NCI-H1436 (cell line): Measurements from ENCODE around the gene TUBD1.
"Not testable (repeated sequence)": the region's sequence is repeated elsewhere in the genome, so short reads cannot be mapped to it uniquely, and the experiment has no call there.

Experiments used
- DNase-seq: peaks from one replicate; lab custom pipeline; 2025; lab: John Stamatoyannopoulos, UW

The TUBD1 gene

GRCh38 chr17:59892924-59893675, at the start of gene TUBD1, which contains the start of gene RPS6KB1:
Gene TUBD1, minus strand, starts transcription at chr17:59892943. Its CDS starts 1,941 bp downstream, at chr17:59891002.
Gene RPS6KB1, plus strand, starts transcription at chr17:59893121. Its CDS starts 64 bp downstream, at chr17:59893185.
- peak; percentile 99 for DNase-seq

GRCh38 chr17:59941131-59941530, 48.4 kb upstream of the TUBD1 start:
- DNase-seq: no peak

- DNase-seq: not testable (repeated sequence)
These were observed 48.0 kb upstream of the TUBD1 start for GRCh38 chr17:59940697-59941096.

GRCh38 chr17:59933317-59933716, 40.6 kb upstream of the TUBD1 start:
- DNase-seq: not testable (repeated sequence)

- DNase-seq: not testable (repeated sequence)
These were observed 38.0 kb upstream of the TUBD1 start for GRCh38 chr17:59930768-59931167.

GRCh38 chr17:59930121-59930520, 37.4 kb upstream of the TUBD1 start:
- not testable (repeated sequence) for DNase-seq

- not testable (repeated sequence) for DNase-seq
These were observed 27.9 kb upstream of the TUBD1 start for GRCh38 chr17:59920637-59921036.

GRCh38 chr17:59916446-59916845, 23.7 kb upstream of the TUBD1 start:
- DNase-seq: no peak

- DNase-seq: peak; percentile 57
These were observed 21.6 kb upstream of the TUBD1 start for GRCh38 chr17:59914274-59914854.

- DNase-seq: no peak
These were observed 14.7 kb upstream of the TUBD1 start for GRCh38 chr17:59907467-59907866.

- no peak for DNase-seq
These were observed 10.7 kb upstream of the TUBD1 start for GRCh38 chr17:59903455-59903854.

GRCh38 chr17:59901604-59902003, 8.9 kb upstream of the TUBD1 start:
- DNase-seq: no peak

- DNase-seq: no peak
These were observed 6.4 kb upstream of the TUBD1 start for GRCh38 chr17:59899099-59899498.

- no peak for DNase-seq
These were observed 4.3 kb upstream of the TUBD1 start for GRCh38 chr17:59897090-59897489.

- DNase-seq: peak; percentile 7
These were observed 945 bp upstream of the TUBD1 start for GRCh38 chr17:59893676-59894100.

GRCh38 chr17:59892251-59892923, 356 bp downstream of the TUBD1 start:
- DNase-seq: no peak

GRCh38 chr17:59890720-59891119, 2.0 kb downstream of the TUBD1 start:
- DNase-seq: no peak

- no peak for DNase-seq
These were observed 4.5 kb downstream of the TUBD1 start for GRCh38 chr17:59888145-59888750.

GRCh38 chr17:59884861-59885260, 7.9 kb downstream of the TUBD1 start:
- no peak for DNase-seq

GRCh38 chr17:59878624-59879023, 14.1 kb downstream of the TUBD1 start:
- no peak for DNase-seq

GRCh38 chr17:59877965-59878364, 14.8 kb downstream of the TUBD1 start:
- DNase-seq: no peak

- no peak for DNase-seq
These were observed 16.6 kb downstream of the TUBD1 start for GRCh38 chr17:59876107-59876506.
